CMK (cell line): Measurements from ENCODE around the gene RIPPLY1.
"Not testable (repeated sequence)": the region's sequence is repeated elsewhere in the genome, so short reads cannot be mapped to it uniquely, and the experiment has no call there.

Experiments
- DNase-seq: peaks from one replicate; pipeline ENCODE4 v3.0.0-alpha.2; 2010; ENCODE audit warnings: low read depth

The RIPPLY1 gene

GRCh38 chrX:106906361-106906760, 3.2 kb upstream of the RIPPLY1 start:
- no peak for DNase-seq

GRCh38 chrX:106905064-106905708, 2.0 kb upstream of the RIPPLY1 start:
- DNase-seq, result no peak

- no peak for DNase-seq
These were observed 851 bp upstream of the RIPPLY1 start for GRCh38 chrX:106903856-106904528.

- DNase-seq, result no peak
These were observed 457 bp downstream of the RIPPLY1 start for GRCh38 chrX:106902684-106903083.

GRCh38 chrX:106901781-106902219, 1.3 kb downstream of the RIPPLY1 start:
- no peak for DNase-seq

GRCh38 chrX:106901341-106901740, 1.8 kb downstream of the RIPPLY1 start:
- no peak for DNase-seq

GRCh38 chrX:106899841-106900240, 3.3 kb downstream of the RIPPLY1 start:
- no peak for DNase-seq

GRCh38 chrX:106899276-106899675, 3.9 kb downstream of the RIPPLY1 start:
- DNase-seq, result no peak

GRCh38 chrX:106898462-106898861, 4.7 kb downstream of the RIPPLY1 start:
- no peak for DNase-seq

- DNase-seq, result no peak
These were observed 5.9 kb downstream of the RIPPLY1 start for GRCh38 chrX:106897259-106897658.

- no peak for DNase-seq
These were observed 8.1 kb downstream of the RIPPLY1 start for GRCh38 chrX:106894978-106895452.

- DNase-seq, result no peak
These were observed 8.7 kb downstream of the RIPPLY1 start for GRCh38 chrX:106894392-106894909.

- no peak for DNase-seq
These were observed 11.2 kb downstream of the RIPPLY1 start for GRCh38 chrX:106891762-106892460.

GRCh38 chrX:106889468-106889867, 13.7 kb downstream of the RIPPLY1 start:
- DNase-seq, result no peak

- DNase-seq, result no peak
These were observed 28.0 kb downstream of the RIPPLY1 start for GRCh38 chrX:106875151-106875550.

GRCh38 chrX:106874075-106874474, 29.1 kb downstream of the RIPPLY1 start:
- DNase-seq, result no peak

GRCh38 chrX:106872796-106873195, 30.3 kb downstream of the RIPPLY1 start:
- not testable (repeated sequence) for DNase-seq

GRCh38 chrX:106863697-106864096, 39.4 kb downstream of the RIPPLY1 start:
- no peak for DNase-seq

- DNase-seq, result no peak
These were observed 40.0 kb downstream of the RIPPLY1 start for GRCh38 chrX:106862972-106863688.
